Caco-2 (cell line): ENCODE results near the gene OTOG. TPM values are rescaled to one million over a fixed set of nuclear protein-coding genes. Genes with fewer than 3 reads are reported as not detected.

Source experiments
- BruUV-seq: library from RNA; stranded (reverse); fragments of 400-500 nt; replicated peaks from 2 replicates; lab custom pipeline; 2021; lab: Mats Ljungman, UMichigan
- CTCF ChIA-PET: fragments of 300-600 bp; sonication (Branson Sonifier 250); formaldehyde crosslinking; loops from one replicate; lab custom pipeline; 2022; ENCODE audit warnings: antibody characterized with exemption; lab: Charles Lee
- POLR2A ChIA-PET: fragments of 300-600 bp; sonication (Branson Sonifier 250); formaldehyde crosslinking; loops from one replicate; lab custom pipeline; 2022; ENCODE audit warnings: antibody characterized with exemption; lab: Charles Lee
- DNase-seq, 2 experiments: peaks; one replicate each; pipeline versions ENCODE4 v3.0.0 to v3.0.0-alpha.2; 2020 to 2022
- H3K27me3 ChIP-seq: replicated peaks from 2 replicates; pipeline ENCODE4 v1.6.0; 2011; ENCODE audit warnings: low read length; ENCODE audit not compliant: control insufficient read depth, insufficient read depth
- H3K36me3 ChIP-seq: 2 replicates; pipeline ENCODE4 v1.5.1; 2011; ENCODE audit warnings: low read length; ENCODE audit not compliant: control insufficient read depth, insufficient read depth
- H3K4me1 ChIP-seq: fragments of 250-450 bp; sonication (Bioruptor Pico); 2 replicates; pipeline ENCODE4 v1.5.1; 2020; ENCODE audit warnings: mild to moderate bottlenecking
- H3K4me3 ChIP-seq: 2 replicates; pipeline ENCODE4 v1.5.1; 2011; ENCODE audit warnings: low read depth, mild to moderate bottlenecking, control low read depth, low read length
- H3K9me3 ChIP-seq: fragments of 250-450 bp; sonication (Bioruptor Pico); 2 replicates; pipeline ENCODE4 v1.5.1; 2020; ENCODE audit warnings: mild to moderate bottlenecking, moderate library complexity
- H3K27ac Mint-ChIP-seq: one replicate; pipeline ENCODE4 v1.8.0; 2022; ENCODE audit warnings: mixed read lengths; ENCODE audit not compliant: unreplicated experiment
- H3K27me3 Mint-ChIP-seq: one replicate; pipeline ENCODE4 v1.8.0; 2022; ENCODE audit warnings: mixed read lengths; ENCODE audit not compliant: insufficient read depth, unreplicated experiment
- H3K36me3 Mint-ChIP-seq: one replicate; pipeline ENCODE4 v1.8.0; 2022; ENCODE audit warnings: mild to moderate bottlenecking, mixed read lengths; ENCODE audit not compliant: insufficient read depth, unreplicated experiment
- H3K4me1 Mint-ChIP-seq: one replicate; pipeline ENCODE4 v1.8.0; 2022; ENCODE audit warnings: low read depth, mixed read lengths; ENCODE audit not compliant: unreplicated experiment
- H3K4me3 Mint-ChIP-seq: one replicate; pipeline ENCODE4 v1.8.0; 2022; ENCODE audit warnings: mild to moderate bottlenecking, moderate library complexity, mixed read lengths; ENCODE audit not compliant: unreplicated experiment
- H3K9me3 Mint-ChIP-seq: one replicate; pipeline ENCODE4 v1.8.0; 2022; ENCODE audit warnings: mixed read lengths; ENCODE audit not compliant: unreplicated experiment
- intact Hi-C: fragments of 100-400 bp; cut with micrococcal nuclease; formaldehyde crosslinking; loops from one replicate; pipeline ENCODE4 v1.10.0; 2022; ENCODE audit not compliant: unreplicated experiment
- total RNA-seq: library from RNA; stranded (reverse); gene quantifications from 2 replicates; pipeline ENCODE4 v1.2.3, GENCODE V29; 2022
- TF ChIP-seq, protein P1 (sequence below), 2 experiments: fragments of 200-600 bp in 1 of 2; IDR thresholded peaks; 1 replicate in 1 of 2; 2 replicates in 1 of 2; pipeline versions ENCODE4 v1.5.1 to v1.8.0; 2011 to 2022; ENCODE audit warnings: antibody characterized with exemption in 1 of 2, control low read depth in 1 of 2, inconsistent platforms in 1 of 2, low read depth in 1 of 2, low read length in 1 of 2, mild to moderate bottlenecking in 1 of 2, moderate library complexity in 1 of 2; ENCODE audit not compliant: insufficient read depth in 1 of 2, severe bottlenecking in 1 of 2, unreplicated experiment in 1 of 2

Gene OTOG
- total RNA-seq, 1 experiment from 2014 or later = 0.95 TPM

DNA sequence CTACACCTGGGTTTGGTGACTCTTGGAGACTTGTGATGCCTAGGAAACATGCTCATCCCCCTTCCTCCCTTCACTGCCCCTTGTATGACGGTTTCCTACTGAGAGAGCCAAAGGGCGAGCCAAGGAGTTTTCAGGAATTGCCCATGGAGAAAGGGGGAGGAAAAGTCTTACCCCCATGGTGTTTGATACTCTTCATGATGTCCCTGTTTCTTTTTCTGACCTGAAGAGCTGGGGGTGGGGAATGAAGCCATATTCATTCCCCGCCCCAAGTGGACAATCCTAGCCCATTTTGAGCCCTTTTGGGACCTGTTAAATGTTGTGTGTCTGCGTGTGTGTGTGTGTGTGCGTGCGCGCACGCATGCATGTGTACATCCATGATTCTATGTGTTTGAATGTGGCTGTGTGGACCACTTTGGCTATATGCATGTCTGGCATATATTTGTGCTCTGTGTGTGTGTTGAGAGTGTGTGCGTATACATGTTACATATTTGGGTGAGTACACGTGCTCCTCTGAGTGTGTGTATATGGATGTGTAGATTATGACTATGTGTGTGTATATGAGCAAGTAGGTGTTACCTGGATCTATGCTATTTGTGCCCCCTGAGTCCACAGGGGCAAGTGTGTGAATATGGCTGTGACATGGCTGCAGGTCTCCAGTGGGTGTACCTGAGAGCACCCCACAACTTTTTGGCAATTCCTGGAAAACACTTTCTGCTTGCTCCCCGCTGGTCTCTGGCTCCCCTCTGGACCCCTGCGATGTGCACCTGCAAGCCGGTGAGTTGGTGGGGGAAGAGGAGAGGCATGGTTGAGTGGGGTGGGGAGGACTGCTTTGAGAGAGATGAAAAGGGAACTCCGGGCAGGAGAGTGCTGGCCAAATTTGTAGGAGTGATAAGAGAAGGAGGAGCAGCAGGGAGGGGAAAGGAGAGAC is 24.6 kb downstream of the OTOG start:
- Mint-ChIP-seq H3K4me1 (peaks cover 6% of the 10 kb centered on the region), H3K27ac (no peak overlapping the region), H3K4me3 (no peak overlapping the region), H3K27me3 (no peaks in the 10 kb centered on the region), H3K36me3 (no peaks in the 10 kb centered on the region), H3K9me3 (no peaks in the 10 kb centered on the region)
- ChIA-PET CTCF (interaction anchor here (1.1 kb wide), 1 partner anchor 7 kb away, joined by 3 read pairs; no protein-coding TSS in a partner anchor), POLR2A (no interaction called here)
- TF ChIP-seq, protein P1, sequence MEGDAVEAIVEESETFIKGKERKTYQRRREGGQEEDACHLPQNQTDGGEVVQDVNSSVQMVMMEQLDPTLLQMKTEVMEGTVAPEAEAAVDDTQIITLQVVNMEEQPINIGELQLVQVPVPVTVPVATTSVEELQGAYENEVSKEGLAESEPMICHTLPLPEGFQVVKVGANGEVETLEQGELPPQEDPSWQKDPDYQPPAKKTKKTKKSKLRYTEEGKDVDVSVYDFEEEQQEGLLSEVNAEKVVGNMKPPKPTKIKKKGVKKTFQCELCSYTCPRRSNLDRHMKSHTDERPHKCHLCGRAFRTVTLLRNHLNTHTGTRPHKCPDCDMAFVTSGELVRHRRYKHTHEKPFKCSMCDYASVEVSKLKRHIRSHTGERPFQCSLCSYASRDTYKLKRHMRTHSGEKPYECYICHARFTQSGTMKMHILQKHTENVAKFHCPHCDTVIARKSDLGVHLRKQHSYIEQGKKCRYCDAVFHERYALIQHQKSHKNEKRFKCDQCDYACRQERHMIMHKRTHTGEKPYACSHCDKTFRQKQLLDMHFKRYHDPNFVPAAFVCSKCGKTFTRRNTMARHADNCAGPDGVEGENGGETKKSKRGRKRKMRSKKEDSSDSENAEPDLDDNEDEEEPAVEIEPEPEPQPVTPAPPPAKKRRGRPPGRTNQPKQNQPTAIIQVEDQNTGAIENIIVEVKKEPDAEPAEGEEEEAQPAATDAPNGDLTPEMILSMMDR (IDR thresholded peaks at IDR 0.05; ENCODE audit: insufficient read depth in 1 of 2, low read depth in 1 of 2, low read length in 1 of 2, severe bottlenecking in 1 of 2, unreplicated experiment in 1 of 2) = no peak
- Histone ChIP-seq H3K4me3 (no peak overlapping the region), H3K4me1 (peaks cover 13% of the 10 kb centered on the region), H3K36me3 (no peaks in the 10 kb centered on the region), H3K9me3 (no peaks in the 10 kb centered on the region), H3K27me3 (no peaks in the 10 kb centered on the region)
- no peak for DNase-seq
- intact Hi-C loops = no loop called here
- no TSS peak for BruUV-seq

DNA sequence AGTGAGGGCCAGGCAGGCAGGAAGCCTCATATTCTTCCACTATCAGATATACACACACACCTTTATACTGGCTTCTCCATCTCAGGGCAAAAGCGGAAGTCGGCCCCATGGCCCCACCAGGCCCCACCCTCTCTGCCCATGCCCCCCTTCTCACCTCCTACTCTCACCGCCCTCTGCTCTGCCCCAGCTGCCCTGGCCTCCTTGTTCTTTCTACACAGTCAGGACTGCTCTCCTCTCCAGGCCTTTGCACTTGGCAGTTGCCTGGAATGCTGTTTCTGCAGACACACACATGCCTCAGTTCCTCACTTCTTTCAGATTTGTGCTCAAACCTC is 25.3 kb downstream of the OTOG start:
- no peak for DNase-seq
- intact Hi-C loops = no loop called here
- Mint-ChIP-seq H3K4me3 (no peak overlapping the region), H3K9me3 (no peaks in the 10 kb centered on the region), H3K4me1 (peaks cover 6% of the 10 kb centered on the region), H3K27me3 (no peaks in the 10 kb centered on the region), H3K27ac (no peak overlapping the region), H3K36me3 (no peaks in the 10 kb centered on the region)
- ChIA-PET POLR2A (no interaction called here), CTCF (interaction anchor here (1.1 kb wide), 1 partner anchor 7 kb away, joined by 3 read pairs; no protein-coding TSS in a partner anchor)
- Histone ChIP-seq H3K4me1 (peaks cover 13% of the 10 kb centered on the region), H3K9me3 (no peaks in the 10 kb centered on the region), H3K36me3 (no peaks in the 10 kb centered on the region), H3K27me3 (no peaks in the 10 kb centered on the region), H3K4me3 (no peak overlapping the region)
- BruUV-seq = no TSS peak
- TF ChIP-seq, protein P1 (IDR thresholded peaks at IDR 0.05; ENCODE audit: insufficient read depth in 1 of 2, low read depth in 1 of 2, low read length in 1 of 2, severe bottlenecking in 1 of 2, unreplicated experiment in 1 of 2) = no peak

DNA sequence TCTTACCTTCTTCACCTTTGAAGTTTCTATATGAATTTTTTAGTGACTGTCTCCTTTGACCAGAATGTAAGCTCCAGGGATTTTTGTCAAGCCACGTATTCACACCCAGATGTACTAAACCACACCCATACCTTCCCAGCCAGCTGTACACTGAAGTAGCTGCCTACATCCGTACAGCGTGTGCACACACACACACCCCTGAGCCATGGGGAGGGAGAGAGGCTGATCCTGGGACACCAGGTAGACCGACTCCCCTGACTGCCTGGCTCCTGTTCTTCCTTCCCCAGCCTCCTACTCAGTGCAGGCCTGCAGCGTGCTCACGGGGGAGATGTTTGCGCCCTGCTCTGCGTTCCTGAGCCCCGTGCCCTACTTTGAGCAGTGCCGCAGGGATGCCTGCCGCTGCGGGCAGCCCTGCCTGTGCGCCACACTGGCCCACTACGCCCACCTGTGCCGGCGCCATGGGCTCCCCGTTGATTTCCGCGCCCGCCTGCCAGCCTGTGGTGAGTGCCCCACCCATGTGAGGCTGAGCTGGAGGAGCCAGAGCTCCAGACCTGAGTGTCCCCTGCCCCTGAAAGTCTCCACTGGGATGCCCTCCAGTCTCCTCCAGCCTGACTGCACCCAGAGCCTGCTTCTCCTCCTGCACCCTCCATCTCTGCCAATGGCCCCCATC is 25.9 kb downstream of the OTOG start:
- H3K4me1 ChIP-seq = peaks cover 13% of the 10 kb centered on the region
- Mint-ChIP-seq H3K27me3 (no peaks in the 10 kb centered on the region), H3K4me3 (no peak overlapping the region), H3K36me3 (no peaks in the 10 kb centered on the region), H3K4me1 (peaks cover 6% of the 10 kb centered on the region), H3K9me3 (no peaks in the 10 kb centered on the region), H3K27ac (no peak overlapping the region)
- CTCF ChIA-PET = interaction anchor here (1.1 kb wide), 1 partner anchor 8 kb away, joined by 3 read pairs; no protein-coding TSS in a partner anchor
- intact Hi-C loops = no loop called here
- DNase-seq = no peak
- H3K27me3 ChIP-seq = no peaks in the 10 kb centered on the region
- POLR2A ChIA-PET = no interaction called here
- H3K9me3 ChIP-seq = no peaks in the 10 kb centered on the region
- no peaks in the 10 kb centered on the region for H3K36me3 ChIP-seq
- no TSS peak for BruUV-seq
- H3K4me3 ChIP-seq = no peak overlapping the region
- TF ChIP-seq, protein P1 (IDR thresholded peaks at IDR 0.05; ENCODE audit: insufficient read depth in 1 of 2, low read depth in 1 of 2, low read length in 1 of 2, severe bottlenecking in 1 of 2, unreplicated experiment in 1 of 2) = no peak
